Activated CD4-positive, alpha-beta memory T cell treated with anti-CD3 and anti-CD28 coated beads, Interleukin-2, amount 10 ng/mL, durations not matched to agents 7 days and 5 days (primary cell): ENCODE results near the gene POLR1B. TPM values are rescaled to one million over a fixed set of nuclear protein-coding genes. Genes with fewer than 3 reads are reported as not detected.

Experiments
- CTCF ChIA-PET: fragments of 350-600 bp; sonication (Branson Sonifier 250); formaldehyde crosslinking; loops from one replicate; lab custom pipeline; 2021; ENCODE audit warnings: antibody characterized with exemption, inconsistent platforms; lab: Charles Lee
- POLR2A ChIA-PET: fragments of 350-600 bp; sonication (Branson Sonifier 250); formaldehyde crosslinking; loops from one replicate; lab custom pipeline; 2021; ENCODE audit warnings: antibody characterized with exemption; lab: Charles Lee
- DNase-seq: peaks from one replicate; pipeline ENCODE4 v3.0.0-alpha.2; 2020
- H3K27ac Mint-ChIP-seq: one replicate; pipeline ENCODE4 v1.8.0; 2021; ENCODE audit warnings: mild to moderate bottlenecking, mixed read lengths
- H3K27me3 Mint-ChIP-seq: one replicate; pipeline ENCODE4 v1.8.0; 2021; ENCODE audit warnings: mixed read lengths
- H3K36me3 Mint-ChIP-seq: one replicate; pipeline ENCODE4 v1.8.0; 2021; ENCODE audit warnings: low read depth, mixed read lengths
- H3K4me1 Mint-ChIP-seq: one replicate; pipeline ENCODE4 v1.8.0; 2021; ENCODE audit warnings: mixed read lengths
- H3K4me3 Mint-ChIP-seq: one replicate; pipeline ENCODE4 v1.8.0; 2021; ENCODE audit warnings: mild to moderate bottlenecking, mixed read lengths
- H3K9me3 Mint-ChIP-seq: one replicate; pipeline ENCODE4 v1.8.0; 2021; ENCODE audit warnings: mixed read lengths
- total RNA-seq, 2 experiments: library from RNA; stranded (reverse); gene quantifications; one replicate each; pipeline ENCODE4 v1.2.3, GENCODE V29; 2021

The POLR1B gene
- total RNA-seq, 2 experiments from 2014 or later: 23.5 to 29.0 TPM

- DNase-seq: no peak
- CTCF ChIA-PET: interaction anchor here (0.6 to 3.7 kb wide), 9 partner anchors 12 to 666 kb away, joined by 3 to 22 read pairs (median 4); partner anchors contain the start of gene TTL
- Mint-ChIP-seq H3K9me3 (no peaks in the 10 kb centered on the region), H3K27me3 (no peaks in the 10 kb centered on the region), H3K36me3 (peaks cover 28% of the 10 kb centered on the region), H3K4me3 (peak overlapping the region; percentile 97), H3K4me1 (peaks cover 47% of the 10 kb centered on the region), H3K27ac (peak overlapping the region; percentile 95)
- POLR2A ChIA-PET: interaction anchor here (0.6 to 3.3 kb wide), 16 partner anchors 9 to 177 kb away, joined by 3 to 33 read pairs (median 7); partner anchors contain the start of gene SLC20A1
These were observed 43.1 kb downstream of the POLR1B start for GRCh38 chr2:112585400-112585799.

GRCh38 chr2:112585873-112586464, 43.7 kb downstream of the POLR1B start:
- DNase-seq: no peak
- H3K27ac Mint-ChIP-seq: peak overlapping the region; percentile 51
- H3K9me3 Mint-ChIP-seq: no peaks in the 10 kb centered on the region
- peaks cover 47% of the 10 kb centered on the region for H3K4me1 Mint-ChIP-seq
- no peaks in the 10 kb centered on the region for H3K27me3 Mint-ChIP-seq
- POLR2A ChIA-PET: interaction anchor here (0.6 to 3.3 kb wide), 4 partner anchors 42 to 106 kb away, joined by 3 to 33 read pairs (median 14); partner anchors contain the start of gene SLC20A1
- CTCF ChIA-PET: interaction anchor here (0.8 to 3.7 kb wide), 5 partner anchors 12 to 140 kb away, joined by 3 to 22 read pairs (median 4); no protein-coding TSS in a partner anchor
- peaks cover 26% of the 10 kb centered on the region for H3K36me3 Mint-ChIP-seq
- H3K4me3 Mint-ChIP-seq: peak overlapping the region; percentile 97

- Mint-ChIP-seq H3K9me3 (no peaks in the 10 kb centered on the region), H3K4me3 (no peak overlapping the region), H3K4me1 (peaks cover 30% of the 10 kb centered on the region), H3K27ac (peak overlapping the region; percentile 25), H3K27me3 (no peaks in the 10 kb centered on the region), H3K36me3 (peaks cover 27% of the 10 kb centered on the region)
- ChIA-PET CTCF (no interaction called here), POLR2A (no interaction called here)
- no peak for DNase-seq
These were observed 46.4 kb downstream of the POLR1B start for GRCh38 chr2:112588611-112589045.

- no peaks in the 10 kb centered on the region for H3K27me3 Mint-ChIP-seq
- peaks cover 10% of the 10 kb centered on the region for H3K4me1 Mint-ChIP-seq
- no peaks in the 10 kb centered on the region for H3K9me3 Mint-ChIP-seq
- no peak overlapping the region for H3K4me3 Mint-ChIP-seq
- peaks cover 18% of the 10 kb centered on the region for H3K36me3 Mint-ChIP-seq
- CTCF ChIA-PET: interaction anchor here (0.8 to 1.3 kb wide), 2 partner anchors 9 to 135 kb away, joined by 3 to 4 read pairs; no protein-coding TSS in a partner anchor
- no peak for DNase-seq
- H3K27ac Mint-ChIP-seq: no peak overlapping the region
- POLR2A ChIA-PET: interaction anchor here (0.6 kb wide), 1 partner anchor 350 kb away, joined by 4 read pairs; no protein-coding TSS in a partner anchor
These were observed 49.1 kb downstream of the POLR1B start for GRCh38 chr2:112591413-112591812.

GRCh38 chr2:112593736-112594135, 51.5 kb downstream of the POLR1B start:
- H3K9me3 Mint-ChIP-seq: no peaks in the 10 kb centered on the region
- CTCF ChIA-PET: interaction anchor here (1.0 to 1.8 kb wide), 2 partner anchors 97 to 133 kb away, joined by 4 to 5 read pairs; no protein-coding TSS in a partner anchor
- POLR2A ChIA-PET: interaction anchor here (1.0 to 1.4 kb wide), 3 partner anchors 9 to 93 kb away, joined by 3 to 6 read pairs (median 3); partner anchors contain the start of gene CHCHD5
- H3K4me1 Mint-ChIP-seq: no peaks in the 10 kb centered on the region
- peaks cover 2% of the 10 kb centered on the region for H3K36me3 Mint-ChIP-seq
- H3K4me3 Mint-ChIP-seq: no peak overlapping the region
- H3K27ac Mint-ChIP-seq: no peak overlapping the region
- no peak for DNase-seq
- no peaks in the 10 kb centered on the region for H3K27me3 Mint-ChIP-seq

- CTCF ChIA-PET: interaction anchor here (1.1 to 10.8 kb wide), 5 partner anchors 12 to 131 kb away, joined by 3 to 173 read pairs (median 15); no protein-coding TSS in a partner anchor
- Mint-ChIP-seq H3K27ac (no peak overlapping the region), H3K27me3 (no peaks in the 10 kb centered on the region), H3K9me3 (no peaks in the 10 kb centered on the region), H3K4me1 (peaks cover 7% of the 10 kb centered on the region), H3K36me3 (peaks cover 2% of the 10 kb centered on the region), H3K4me3 (no peak overlapping the region)
- POLR2A ChIA-PET: interaction anchor here (0.9 to 1.7 kb wide), 5 partner anchors 13 to 109 kb away, joined by 3 to 4 read pairs (median 3); no protein-coding TSS in a partner anchor
- no peak for DNase-seq
These were observed 55.5 kb downstream of the POLR1B start for GRCh38 chr2:112597537-112598322.

- Mint-ChIP-seq H3K9me3 (no peaks in the 10 kb centered on the region), H3K27ac (no peak overlapping the region), H3K4me3 (no peak overlapping the region), H3K36me3 (no peaks in the 10 kb centered on the region), H3K4me1 (peaks cover 7% of the 10 kb centered on the region), H3K27me3 (no peaks in the 10 kb centered on the region)
- ChIA-PET CTCF (interaction anchor here (0.5 to 10.8 kb wide), 29 partner anchors 9 to 341 kb away, joined by 3 to 173 read pairs (median 5); partner anchors contain the start of genes CHCHD5 and SLC20A1), POLR2A (interaction anchor here (0.6 to 4.0 kb wide), 6 partner anchors 16 to 126 kb away, joined by 3 to 29 read pairs (median 8); partner anchors contain the start of genes CHCHD5 and SLC20A1)
- no peak for DNase-seq
These were observed 58.4 kb downstream of the POLR1B start for GRCh38 chr2:112600634-112601033.

- Mint-ChIP-seq H3K36me3 (no peaks in the 10 kb centered on the region), H3K27me3 (no peaks in the 10 kb centered on the region), H3K4me1 (peaks cover 7% of the 10 kb centered on the region), H3K27ac (no peak overlapping the region), H3K4me3 (no peak overlapping the region), H3K9me3 (no peaks in the 10 kb centered on the region)
- no peak for DNase-seq
- ChIA-PET POLR2A (interaction anchor here (0.5 to 4.0 kb wide), 4 partner anchors 17 to 91 kb away, joined by 3 to 29 read pairs (median 6); partner anchors contain the start of gene SLC20A1), CTCF (interaction anchor here (0.7 to 10.8 kb wide), 9 partner anchors 13 to 127 kb away, joined by 3 to 173 read pairs (median 5); partner anchors contain the start of gene SLC20A1)
These were observed 59.5 kb downstream of the POLR1B start for GRCh38 chr2:112601754-112602153.

- Mint-ChIP-seq H3K27ac (no peak overlapping the region), H3K9me3 (no peaks in the 10 kb centered on the region), H3K36me3 (no peaks in the 10 kb centered on the region), H3K4me3 (no peak overlapping the region), H3K27me3 (no peaks in the 10 kb centered on the region), H3K4me1 (peaks cover 9% of the 10 kb centered on the region)
- CTCF ChIA-PET: interaction anchor here (0.7 to 10.8 kb wide), 3 partner anchors 24 to 339 kb away, joined by 4 to 173 read pairs (median 5); no protein-coding TSS in a partner anchor
- DNase-seq: no peak
- POLR2A ChIA-PET: interaction anchor here (1.5 to 4.0 kb wide), 2 partner anchors 18 to 43 kb away, joined by 4 to 29 read pairs; partner anchors contain the start of gene SLC20A1
These were observed 60.7 kb downstream of the POLR1B start for GRCh38 chr2:112602917-112603316.

- POLR2A ChIA-PET: interaction anchor here (1.4 to 1.9 kb wide), 2 partner anchors 21 to 42 kb away, joined by 5 read pairs; partner anchors contain the start of gene SLC20A1
- Mint-ChIP-seq H3K36me3 (no peaks in the 10 kb centered on the region), H3K4me3 (no peak overlapping the region), H3K4me1 (peaks cover 14% of the 10 kb centered on the region), H3K9me3 (no peaks in the 10 kb centered on the region), H3K27ac (no peak overlapping the region), H3K27me3 (no peaks in the 10 kb centered on the region)
- CTCF ChIA-PET: interaction anchor here (1.3 to 10.8 kb wide), 3 partner anchors 21 to 125 kb away, joined by 3 to 173 read pairs (median 5); no protein-coding TSS in a partner anchor
- DNase-seq: no peak
These were observed 61.5 kb downstream of the POLR1B start for GRCh38 chr2:112603731-112604130.

GRCh38 chr2:112604952-112605351, 62.7 kb downstream of the POLR1B start:
- CTCF ChIA-PET: interaction anchor here (1.1 to 10.8 kb wide), 5 partner anchors 14 to 123 kb away, joined by 3 to 173 read pairs (median 5); no protein-coding TSS in a partner anchor
- no peak for DNase-seq
- peaks cover 1% of the 10 kb centered on the region for H3K9me3 Mint-ChIP-seq
- POLR2A ChIA-PET: interaction anchor here (1.4 to 1.9 kb wide), 2 partner anchors 19 to 41 kb away, joined by 5 read pairs; partner anchors contain the start of gene SLC20A1
- no peaks in the 10 kb centered on the region for H3K36me3 Mint-ChIP-seq
- peaks cover 1% of the 10 kb centered on the region for H3K27me3 Mint-ChIP-seq
- H3K4me3 Mint-ChIP-seq: no peak overlapping the region
- H3K27ac Mint-ChIP-seq: no peak overlapping the region
- peaks cover 11% of the 10 kb centered on the region for H3K4me1 Mint-ChIP-seq
